Left renal cortex interstitium (tissue), 4 donors: Measurements from ENCODE around the gene ARID3A. TPM values are rescaled to one million over a fixed set of nuclear protein-coding genes. Genes with fewer than 3 reads are reported as not detected.

Source experiments
- DNase-seq, 4 donors: peaks; one replicate each; pipeline ENCODE4 v3.0.0-alpha.2; 2013; ENCODE audit warnings: low read depth in 4 of 4, low spot score in 2 of 4, missing footprints in 1 of 4
- polyA plus RNA-seq, 4 donors: library from polyadenylated mRNA; unstranded; fragments of 120-200 nt; gene quantifications; one replicate each; pipeline ENCODE4 v1.2.1, GENCODE V29; 2013; ENCODE audit not compliant: insufficient read length in 4 of 4

The ARID3A gene
- polyA plus RNA-seq, 4 donors = 16.3 to 37.2 (median 29.1) TPM

DNA sequence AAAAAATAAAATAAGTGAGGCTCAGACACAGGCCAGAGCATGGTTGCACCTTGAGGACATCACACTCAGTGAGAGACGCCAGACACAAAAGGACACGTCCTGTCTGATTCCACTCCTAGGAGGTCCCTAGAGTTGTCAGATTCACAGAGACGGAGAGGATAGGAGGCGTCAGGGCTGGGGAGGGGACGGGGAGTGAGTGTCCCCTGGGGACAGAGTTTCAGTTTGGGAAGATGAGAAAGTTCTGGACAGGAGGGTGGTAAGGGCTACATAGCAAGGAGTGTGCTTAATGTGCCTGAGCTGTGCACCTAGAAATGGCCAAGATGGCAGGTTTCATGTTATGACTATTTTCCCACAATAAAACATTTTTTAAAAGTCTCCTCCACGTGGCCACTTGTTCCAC is 72.2 kb downstream of the ARID3A start:
- DNase-seq = no peak

DNA sequence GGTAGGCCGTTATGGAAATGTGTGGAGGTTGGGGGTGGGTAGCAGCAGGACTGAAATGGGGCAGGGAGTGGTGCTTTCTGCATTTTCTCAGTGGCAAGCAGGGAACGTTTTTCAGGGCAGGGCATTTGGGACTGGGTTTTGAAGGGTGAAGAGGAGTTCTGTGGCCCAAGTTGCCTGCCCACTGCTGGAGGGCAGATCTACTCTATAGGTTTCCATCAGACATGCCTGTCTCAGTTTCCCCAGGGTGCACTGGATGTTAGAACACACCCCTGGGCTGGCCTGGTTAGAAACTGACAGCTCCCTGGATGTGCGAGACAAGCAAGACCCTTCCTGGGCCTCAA is 73.5 kb downstream of the ARID3A start:
- DNase-seq = no peak

DNA sequence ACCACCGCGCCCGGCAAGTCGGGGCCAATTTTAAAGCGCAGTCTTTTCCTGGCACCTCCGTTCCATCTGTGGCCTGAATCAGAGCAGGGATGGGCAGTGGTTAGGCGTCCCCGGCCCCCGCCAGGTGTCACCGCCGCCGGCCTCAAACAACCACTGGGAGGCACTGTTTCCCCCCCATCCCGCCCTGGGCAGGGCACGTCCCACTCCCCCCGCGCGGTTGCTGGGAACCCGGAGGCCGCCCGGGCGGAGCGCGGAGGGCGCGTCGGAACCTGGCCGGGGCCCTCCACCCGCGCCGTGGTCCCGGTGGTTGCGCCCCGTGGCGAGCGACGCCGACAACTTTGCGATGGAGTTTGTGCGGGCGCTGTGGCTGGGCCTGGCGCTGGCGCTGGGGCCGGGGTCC is 74.3 kb downstream of the ARID3A start, which contains the start of gene GRIN3B:
GRIN3B (plus strand) TSS at position 325 of the 400 bp plus-strand sequence; CDS start at position 344, 19 bp downstream.
- DNase-seq = no peak

DNA sequence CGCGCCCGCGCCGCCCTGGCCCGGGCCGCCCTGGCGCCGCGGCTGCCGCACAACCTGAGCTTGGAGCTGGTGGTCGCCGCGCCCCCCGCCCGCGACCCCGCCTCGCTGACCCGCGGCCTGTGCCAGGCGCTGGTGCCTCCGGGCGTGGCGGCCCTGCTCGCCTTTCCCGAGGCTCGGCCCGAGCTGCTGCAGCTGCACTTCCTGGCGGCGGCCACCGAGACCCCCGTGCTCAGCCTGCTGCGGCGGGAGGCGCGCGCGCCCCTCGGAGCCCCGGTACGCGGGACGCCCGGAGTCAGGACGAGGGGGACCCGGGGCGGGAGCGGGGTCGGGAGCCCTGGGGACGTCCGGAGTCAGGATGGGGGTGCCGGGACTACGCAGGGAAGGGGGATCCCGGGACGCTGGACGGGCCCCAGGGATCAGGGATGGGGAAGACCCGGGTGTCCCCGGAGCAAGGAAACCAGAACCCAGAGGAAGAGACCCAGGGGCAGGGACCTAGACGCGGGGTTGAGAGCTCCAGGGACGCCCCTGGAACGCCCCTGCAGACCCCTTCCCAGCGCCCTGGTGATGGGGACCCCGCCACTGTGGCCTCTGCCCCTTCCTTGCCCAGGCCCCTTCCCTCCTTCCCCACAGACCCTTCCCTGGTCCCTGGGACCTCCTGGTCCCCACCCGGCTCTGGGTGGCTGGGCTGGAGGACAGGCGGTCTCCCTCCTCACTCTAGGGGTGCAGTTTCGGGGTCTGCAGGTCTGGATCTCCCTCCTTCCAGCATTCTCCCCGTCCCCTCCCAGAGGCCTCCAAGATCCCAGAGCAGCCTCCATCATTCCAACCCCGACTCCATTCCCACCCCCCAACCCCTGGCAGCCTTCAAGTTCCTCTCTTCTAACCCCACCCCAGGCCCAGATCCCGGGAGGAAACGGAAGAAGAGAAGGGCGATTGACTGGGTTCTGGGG is 75.0 kb downstream of the ARID3A start:
- DNase-seq = no peak

DNA sequence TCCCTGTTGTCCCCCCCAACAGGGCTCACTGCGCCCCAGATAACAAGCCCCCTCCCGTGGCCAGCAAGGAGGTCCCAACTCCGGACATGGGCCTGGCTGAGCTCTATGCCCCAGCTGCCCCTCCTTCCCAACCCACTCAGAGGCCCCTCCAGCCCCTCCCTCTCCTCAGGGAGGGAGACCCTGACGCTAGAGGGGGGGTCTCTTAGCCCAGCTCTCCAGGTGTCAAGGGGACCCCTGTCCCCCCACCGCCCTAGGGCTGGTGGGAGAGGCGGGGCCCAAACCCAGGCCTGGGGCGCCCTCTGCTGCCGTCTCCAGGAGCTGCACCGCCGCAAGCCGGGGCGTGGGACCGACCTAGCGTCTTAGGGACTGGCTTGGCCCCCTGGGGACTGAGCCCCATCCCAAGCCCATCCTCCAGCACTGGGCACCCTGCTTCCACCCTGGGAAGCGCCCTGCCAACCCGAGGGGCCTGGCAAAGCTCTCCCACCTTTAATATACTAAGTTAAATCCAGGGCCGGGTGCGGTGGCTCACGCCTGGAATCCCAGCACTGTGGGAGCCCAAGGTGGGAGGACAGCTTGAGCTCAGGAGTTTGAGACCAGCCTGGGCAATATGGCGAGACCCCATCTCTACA is 75.8 kb downstream of the ARID3A start:
- DNase-seq = no peak

DNA sequence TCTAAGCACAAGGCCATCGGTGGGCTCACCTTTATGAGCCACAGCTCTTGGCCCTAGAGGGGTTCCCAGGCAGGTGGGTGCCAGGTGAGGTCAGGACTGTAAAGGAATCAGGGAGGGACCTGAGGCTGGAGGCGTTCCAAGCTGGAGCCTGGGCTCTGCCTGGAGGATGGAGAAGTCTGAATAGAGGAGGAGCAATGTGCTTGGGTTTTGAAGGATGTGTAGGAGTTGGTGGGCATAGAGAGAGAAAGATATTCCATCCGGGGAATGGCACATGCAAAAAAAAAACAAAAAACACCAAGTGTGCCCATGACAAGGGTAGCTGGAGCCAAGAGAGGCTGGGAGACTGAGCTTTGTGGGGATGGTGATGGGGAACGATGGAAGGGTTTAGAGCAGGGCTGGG is 76.8 kb downstream of the ARID3A start:
- no peak for DNase-seq

DNA sequence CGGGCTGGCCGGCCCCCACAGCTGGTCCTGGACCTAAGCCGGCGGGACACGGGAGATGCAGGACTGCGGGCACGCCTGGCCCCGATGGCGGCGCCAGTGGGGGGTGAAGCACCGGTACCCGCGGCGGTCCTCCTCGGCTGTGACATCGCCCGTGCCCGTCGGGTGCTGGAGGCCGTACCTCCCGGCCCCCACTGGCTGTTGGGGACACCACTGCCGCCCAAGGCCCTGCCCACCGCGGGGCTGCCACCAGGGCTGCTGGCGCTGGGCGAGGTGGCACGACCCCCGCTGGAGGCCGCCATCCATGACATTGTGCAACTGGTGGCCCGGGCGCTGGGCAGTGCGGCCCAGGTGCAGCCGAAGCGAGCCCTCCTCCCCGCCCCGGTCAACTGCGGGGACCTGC is 77.4 kb downstream of the ARID3A start:
- no peak for DNase-seq

DNA sequence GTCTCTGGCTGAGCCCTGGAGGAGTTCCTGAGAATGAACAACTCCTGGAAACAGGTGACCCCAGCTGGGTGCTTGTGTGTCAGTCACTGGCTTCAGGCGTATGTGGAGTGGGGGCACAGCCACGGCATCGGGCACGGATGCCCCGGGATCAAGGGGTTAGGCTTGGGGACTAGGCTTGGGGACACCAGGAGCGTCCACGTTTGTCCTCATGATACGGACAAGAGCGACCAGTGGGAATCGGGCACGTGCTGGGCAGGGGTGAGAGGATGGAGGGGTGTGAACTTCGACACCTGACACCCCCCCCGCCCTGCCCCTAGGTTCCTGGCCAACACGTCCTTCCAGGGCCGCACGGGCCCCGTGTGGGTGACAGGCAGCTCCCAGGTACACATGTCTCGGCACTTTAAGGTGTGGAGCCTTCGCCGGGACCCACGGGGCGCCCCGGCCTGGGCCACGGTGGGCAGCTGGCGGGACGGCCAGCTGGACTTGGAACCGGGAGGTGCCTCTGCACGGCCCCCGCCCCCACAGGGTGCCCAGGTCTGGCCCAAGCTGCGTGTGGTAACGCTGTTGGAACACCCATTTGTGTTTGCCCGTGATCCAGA is 78.5 kb downstream of the ARID3A start:
- DNase-seq = no peak

DNA sequence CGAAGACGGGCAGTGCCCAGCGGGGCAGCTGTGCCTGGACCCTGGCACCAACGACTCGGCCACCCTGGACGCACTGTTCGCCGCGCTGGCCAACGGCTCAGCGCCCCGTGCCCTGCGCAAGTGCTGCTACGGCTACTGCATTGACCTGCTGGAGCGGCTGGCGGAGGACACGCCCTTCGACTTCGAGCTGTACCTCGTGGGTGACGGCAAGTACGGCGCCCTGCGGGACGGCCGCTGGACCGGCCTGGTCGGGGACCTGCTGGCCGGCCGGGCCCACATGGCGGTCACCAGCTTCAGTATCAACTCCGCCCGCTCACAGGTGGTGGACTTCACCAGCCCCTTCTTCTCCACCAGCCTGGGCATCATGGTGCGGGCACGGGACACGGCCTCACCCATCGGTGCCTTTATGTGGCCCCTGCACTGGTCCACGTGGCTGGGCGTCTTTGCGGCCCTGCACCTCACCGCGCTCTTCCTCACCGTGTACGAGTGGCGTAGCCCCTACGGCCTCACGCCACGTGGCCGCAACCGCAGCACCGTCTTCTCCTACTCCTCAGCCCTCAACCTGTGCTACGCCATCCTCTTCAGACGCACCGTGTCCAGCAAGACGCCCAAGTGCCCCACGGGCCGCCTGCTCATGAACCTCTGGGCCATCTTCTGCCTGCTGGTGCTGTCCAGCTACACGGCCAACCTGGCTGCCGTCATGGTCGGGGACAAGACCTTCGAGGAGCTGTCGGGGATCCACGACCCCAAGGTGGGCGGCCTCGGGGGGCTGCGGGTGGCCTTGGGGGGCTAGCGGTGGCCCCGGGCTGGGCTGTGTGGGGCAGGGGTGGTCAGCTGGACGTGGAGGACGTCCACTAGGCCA is 79.2 kb downstream of the ARID3A start:
- DNase-seq = no peak

DNA sequence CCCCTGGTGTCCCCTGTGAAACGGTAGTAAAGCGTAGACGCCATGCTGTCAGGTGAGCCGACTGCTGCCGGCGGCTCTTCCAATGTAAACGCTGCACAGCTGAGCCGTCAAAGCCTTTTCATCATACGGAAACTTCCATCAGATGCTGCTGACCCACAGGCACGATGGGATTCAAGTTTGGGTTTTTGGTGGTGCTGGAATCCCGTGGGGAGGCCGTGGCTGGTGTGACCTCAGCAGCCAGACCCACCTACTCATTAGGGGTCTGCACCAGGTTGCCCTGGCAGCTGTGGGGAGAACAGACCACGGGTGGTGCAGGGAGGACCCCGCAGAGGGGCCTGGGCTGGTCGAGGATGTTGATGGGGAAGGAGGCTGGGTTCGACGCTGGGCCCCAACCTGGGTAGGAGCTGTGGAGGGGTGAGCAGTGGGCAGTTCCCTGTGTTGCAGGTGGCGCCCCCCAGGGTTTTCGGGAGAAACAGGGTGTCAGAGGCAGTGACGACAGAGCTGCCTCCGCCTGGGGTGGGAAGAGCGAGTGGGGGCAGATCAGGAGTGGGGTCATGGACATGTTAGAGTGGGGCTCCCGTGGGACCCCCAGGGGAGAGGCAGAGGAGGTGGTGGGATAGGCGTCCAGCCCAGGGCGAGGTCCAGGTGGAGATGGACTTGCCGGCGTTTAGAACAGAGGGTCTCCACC is 81.0 kb downstream of the ARID3A start:
- DNase-seq = no peak

DNA sequence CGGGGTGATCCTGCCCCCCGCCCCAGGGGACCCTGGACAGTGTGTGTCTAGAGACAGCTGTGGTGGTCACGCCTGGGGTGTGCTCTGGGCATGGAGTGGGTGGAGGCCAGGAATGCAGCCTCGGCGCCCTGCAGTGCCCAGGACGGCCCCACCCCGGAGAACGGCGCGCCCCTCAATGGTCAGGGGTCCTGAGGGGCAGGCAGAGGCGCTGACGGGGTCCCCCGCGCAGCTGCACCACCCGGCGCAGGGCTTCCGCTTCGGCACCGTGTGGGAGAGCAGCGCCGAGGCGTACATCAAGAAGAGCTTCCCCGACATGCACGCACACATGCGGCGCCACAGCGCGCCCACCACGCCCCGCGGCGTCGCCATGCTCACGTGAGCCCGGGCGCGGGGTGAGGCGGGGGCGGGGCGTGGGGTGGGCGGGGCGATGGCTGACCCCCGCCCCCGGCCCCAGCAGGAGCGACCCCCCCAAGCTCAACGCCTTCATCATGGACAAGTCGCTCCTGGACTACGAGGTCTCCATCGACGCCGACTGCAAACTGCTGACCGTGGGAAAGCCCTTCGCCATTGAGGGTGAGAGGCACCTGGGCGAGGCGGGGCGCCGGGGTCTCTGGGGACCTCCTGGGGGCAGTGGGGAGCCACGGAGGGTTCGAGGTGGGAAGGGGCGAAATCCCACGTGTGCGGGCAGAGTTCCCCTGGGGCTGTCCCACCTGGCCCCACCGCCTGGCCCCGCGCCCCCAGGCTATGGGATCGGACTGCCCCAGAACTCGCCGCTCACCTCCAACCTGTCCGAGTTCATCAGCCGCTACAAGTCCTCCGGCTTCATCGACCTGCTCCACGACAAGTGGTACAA is 81.8 kb downstream of the ARID3A start:
- no peak for DNase-seq

DNA sequence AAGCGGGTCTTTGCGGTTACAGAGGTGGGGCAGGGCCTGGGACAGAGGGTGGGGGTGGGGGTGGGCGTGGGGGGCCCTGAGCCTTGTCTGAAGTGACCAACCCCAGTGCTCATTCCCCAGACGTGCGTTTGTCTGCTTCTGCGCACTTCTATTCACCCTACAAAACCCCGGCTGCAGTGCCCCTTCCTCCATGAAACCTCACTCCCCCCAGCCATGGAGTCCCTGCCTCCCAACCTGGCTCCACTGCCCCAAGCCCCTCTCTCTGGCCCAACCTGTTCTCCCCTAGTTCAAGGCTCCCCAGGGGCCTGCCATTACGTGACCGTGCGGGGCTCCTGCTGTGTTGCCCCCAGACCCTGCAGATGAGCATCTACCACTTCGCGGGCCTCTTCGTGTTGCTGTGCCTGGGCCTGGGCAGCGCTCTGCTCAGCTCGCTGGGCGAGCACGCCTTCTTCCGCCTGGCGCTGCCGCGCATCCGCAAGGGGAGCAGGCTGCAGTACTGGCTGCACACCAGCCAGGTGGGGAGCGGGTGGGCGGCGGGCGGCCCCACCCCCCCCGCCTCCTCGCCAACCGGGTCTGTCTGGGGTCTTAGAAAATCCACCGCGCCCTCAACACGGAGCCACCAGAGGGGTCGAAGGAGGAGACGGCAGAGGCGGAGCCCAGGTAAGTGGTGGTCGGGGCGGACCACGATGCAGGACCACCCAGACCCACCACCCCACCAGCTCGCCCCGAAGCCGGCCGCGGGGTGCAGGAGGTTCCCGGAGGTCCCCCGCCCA is 82.6 kb downstream of the ARID3A start:
- DNase-seq = no peak

DNA sequence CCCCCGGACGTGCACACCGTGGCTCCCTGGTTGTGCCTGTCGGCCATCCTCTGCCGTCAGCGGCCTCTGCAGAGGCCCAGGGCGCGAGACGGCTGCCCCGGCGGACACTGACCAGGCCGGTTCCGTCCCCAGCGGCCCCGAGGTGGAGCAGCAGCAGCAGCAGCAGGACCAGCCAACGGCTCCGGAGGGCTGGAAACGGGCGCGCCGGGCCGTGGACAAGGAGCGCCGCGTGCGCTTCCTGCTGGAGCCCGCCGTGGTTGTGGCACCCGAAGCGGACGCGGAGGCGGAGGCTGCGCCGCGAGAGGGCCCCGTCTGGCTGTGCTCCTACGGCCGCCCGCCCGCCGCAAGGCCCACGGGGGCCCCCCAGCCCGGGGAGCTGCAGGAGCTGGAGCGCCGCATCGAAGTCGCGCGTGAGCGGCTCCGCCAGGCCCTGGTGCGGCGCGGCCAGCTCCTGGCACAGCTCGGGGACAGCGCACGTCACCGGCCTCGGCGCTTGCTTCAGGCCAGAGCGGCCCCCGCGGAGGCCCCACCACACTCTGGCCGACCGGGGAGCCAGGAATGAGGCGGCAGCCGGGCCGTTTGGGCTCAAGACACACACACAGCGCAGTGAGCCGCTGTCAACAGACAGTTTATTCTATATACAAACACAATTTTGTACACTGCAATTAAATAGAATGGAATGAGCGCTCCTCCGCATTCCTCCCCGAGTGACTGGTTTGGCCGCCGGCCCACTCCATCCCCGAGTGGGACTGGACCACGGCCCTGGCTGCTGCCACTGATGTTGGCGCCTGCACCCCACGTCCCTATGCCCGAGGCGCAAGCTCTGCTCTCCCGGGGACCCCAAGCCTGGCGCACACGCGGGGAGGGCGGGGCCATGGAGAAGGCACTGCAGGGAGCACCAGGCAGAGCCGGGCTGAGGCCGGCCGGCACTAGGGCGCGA is 83.5 kb downstream of the ARID3A start:
- DNase-seq = no peak

DNA sequence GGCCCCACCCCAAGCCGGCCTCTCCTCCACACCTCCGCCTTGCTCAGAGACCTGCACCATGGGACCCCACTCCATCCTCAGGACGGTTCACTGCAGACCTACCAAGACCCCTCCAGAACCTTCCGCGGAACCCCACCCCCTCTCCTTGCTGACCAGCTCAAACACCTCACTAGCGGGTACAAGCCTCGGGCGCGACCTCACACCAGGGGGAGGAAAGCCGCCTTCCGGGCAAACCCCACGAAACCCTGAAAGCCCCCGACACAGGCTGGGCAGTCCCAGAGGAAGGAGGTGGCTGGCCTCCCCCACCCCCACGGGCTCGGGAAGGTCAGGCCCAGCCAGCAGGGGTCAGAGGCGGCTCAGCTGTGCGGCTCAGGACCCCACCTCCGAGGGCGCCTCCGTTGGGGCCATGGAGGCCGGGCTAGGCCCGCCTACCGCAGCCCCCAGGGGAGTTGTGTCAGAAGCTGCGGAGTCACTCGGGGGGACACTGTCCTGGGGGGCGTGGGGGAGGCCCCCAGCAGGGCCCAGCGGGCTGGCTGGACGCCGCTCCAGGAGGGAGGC is 84.2 kb downstream of the ARID3A start:
- no peak for DNase-seq

DNA sequence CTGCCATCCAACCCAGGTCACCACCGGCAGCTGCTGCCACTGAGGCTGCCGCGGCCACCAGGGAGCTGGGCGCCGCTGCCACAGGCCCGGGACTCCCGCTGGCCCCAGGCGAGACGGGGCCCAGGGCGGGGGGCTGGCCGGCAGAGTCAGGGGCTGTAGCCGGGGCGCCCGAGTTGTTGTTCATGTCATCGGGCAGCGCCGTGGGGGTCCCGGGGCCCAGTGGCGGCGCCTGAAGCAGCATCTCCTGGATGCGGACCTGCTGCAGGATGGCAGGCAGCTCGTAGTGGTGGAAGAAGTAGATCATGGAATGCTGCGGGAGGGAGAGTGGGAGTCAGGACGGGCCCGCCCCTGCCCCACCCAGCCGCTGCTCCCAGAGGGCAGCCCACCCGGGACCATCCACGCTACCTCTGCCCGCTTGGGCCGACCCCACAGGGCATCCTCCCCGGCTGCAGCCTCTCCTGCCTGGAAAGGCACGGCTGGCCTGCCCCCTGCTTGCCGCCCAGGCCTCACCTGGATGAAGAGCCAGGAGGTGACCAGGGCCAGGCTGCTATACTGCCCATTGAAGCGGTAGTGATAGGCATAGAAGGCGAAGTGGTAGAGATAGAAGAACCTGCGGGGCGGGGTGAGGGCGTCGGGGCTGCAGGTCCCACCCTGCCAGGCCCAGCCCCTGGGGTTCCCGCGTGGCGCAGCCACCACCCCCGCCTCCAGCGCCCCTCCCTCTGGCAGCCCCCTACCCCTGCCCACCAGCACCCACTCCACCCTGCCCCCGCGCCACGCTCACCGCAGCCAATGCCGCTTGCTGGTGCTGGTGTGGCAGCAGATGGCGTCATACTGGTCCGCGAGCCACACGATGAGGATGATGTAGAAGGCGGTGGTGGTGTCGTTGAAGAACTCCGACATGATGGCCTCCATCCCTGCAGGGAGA is 85.0 kb downstream of the ARID3A start:
- DNase-seq = no peak

DNA sequence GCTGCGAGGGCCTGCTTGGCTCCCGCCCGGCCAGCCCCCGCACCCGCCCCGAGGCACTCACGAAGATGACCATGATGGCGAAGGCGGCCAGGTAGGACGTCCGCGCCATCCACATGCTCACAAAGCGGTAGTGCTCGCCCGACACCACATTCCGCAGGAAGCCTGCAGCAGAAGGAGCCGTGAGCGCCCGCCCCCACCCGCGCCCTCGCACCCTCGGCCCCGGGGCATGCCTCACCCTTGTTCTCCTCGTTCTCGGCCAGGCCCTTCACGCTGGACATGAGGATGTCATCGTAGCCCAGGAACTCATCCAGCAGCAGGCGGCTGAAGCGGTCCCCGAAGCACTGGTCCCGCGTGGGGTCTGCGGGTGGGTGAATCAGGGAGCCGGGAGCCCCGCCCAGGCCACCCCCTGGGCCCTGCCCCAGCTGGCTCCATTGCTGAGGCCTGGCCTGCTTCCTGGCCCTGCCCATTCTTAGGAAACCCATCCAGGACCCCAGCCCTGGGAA is 86.0 kb downstream of the ARID3A start:
- DNase-seq = no peak
